ENCODE results near the gene PDE4D. TPM values are rescaled to one million over a fixed set of nuclear protein-coding genes. Genes with fewer than 3 reads are reported as not detected.

PDE4D gene
- total and polyA plus RNA-seq, 2 of the 4 experiments (the other 2 are of a cell fraction): 1.4 to 7.9 TPM

- in situ Hi-C loops (cut with MboI; ENCODE audit: low sequenced_read_pairs) (no loop called here), intact Hi-C loops (cut with micrococcal nuclease) (no loop called here), dilution Hi-C loops (cut with HindIII; ENCODE audit: low sequenced_read_pairs, unreplicated experiment) (no loop called here)
- no peak for DNase-seq
- Histone ChIP-seq H3K23ac (ENCODE audit: low read depth, low read length) (no peak overlapping the region), H2BK120ac (ENCODE audit: low read depth, low read length) (no peak overlapping the region), H3K4me2 (ENCODE audit: low read depth, low read length) (no peak overlapping the region), H3K9me3 (ENCODE audit: control insufficient read depth, insufficient read depth, low read length) (no peaks in the 10 kb centered on the region), H2BK5ac (ENCODE audit: low read depth, low read length, poor library complexity, severe bottlenecking) (no peak overlapping the region), H3K4me1 (ENCODE audit: control insufficient read depth, insufficient read depth, low read length) (no peaks in the 10 kb centered on the region), H2AFZ (replicated peaks; ENCODE audit: low read length, poor library complexity) (no peak overlapping the region), H4K91ac (ENCODE audit: insufficient read depth, low read depth, low read length) (no peak overlapping the region), H2AK5ac (ENCODE audit: low read depth, low read length) (no peak overlapping the region), H3K18ac (ENCODE audit: low read depth, low read length) (no peak overlapping the region), H3K9me1 (ENCODE audit: insufficient read depth, low read length) (no peaks in the 10 kb centered on the region), H3K9ac (ENCODE audit: low read depth, low read length) (no peak overlapping the region), H3K79me1 (ENCODE audit: low read depth in 1 of 2, low read length in 2 of 2) (no peaks in the 10 kb centered on the region), H3K4ac (ENCODE audit: low read depth, low read length) (no peak overlapping the region), H4K20me1 (ENCODE audit: insufficient read depth, low read length) (no peaks in the 10 kb centered on the region), H2BK15ac (ENCODE audit: low read depth, low read length) (no peak overlapping the region), H3K27me3 (ENCODE audit: control insufficient read depth, insufficient read depth, low read length) (no peaks in the 10 kb centered on the region), H2BK20ac (ENCODE audit: low read depth, low read length) (no peak overlapping the region), H4K8ac (ENCODE audit: low read depth in 2 of 2, low read length in 2 of 2) (no peak overlapping the region), H4K5ac (ENCODE audit: low read depth, low read length) (no peak overlapping the region), H3K36me3 (ENCODE audit: control insufficient read depth, insufficient read depth, low read length) (no peaks in the 10 kb centered on the region), H3K56ac (ENCODE audit: extremely low read depth, insufficient read depth, low read length) (no peak overlapping the region), H3K4me3 (ENCODE audit: insufficient read depth, low read depth, low read length) (no peak overlapping the region), H3K27ac (ENCODE audit: insufficient read depth, low read length) (no peak overlapping the region), H3K14ac (replicated peaks; ENCODE audit: low read depth, low read length) (no peak overlapping the region), H2AK9ac (replicated peaks; ENCODE audit: low read depth, low read length, poor library complexity) (no peak overlapping the region)
- no peak for ATAC-seq (ENCODE audit: low read depth)
- no TSS peak for BruUV-seq (replicated peaks)
- TF ChIP-seq POLR2A (IDR thresholded peaks at IDR 0.05; ENCODE audit: low read depth, low read length) (no peak), MAZ (IDR thresholded peaks at IDR 0.05; ENCODE audit: borderline replicate concordance, low read depth, low read length) (no peak), RAD21 (IDR thresholded peaks at IDR 0.05; ENCODE audit: low read length) (no peak), FOS (IDR thresholded peaks at IDR 0.05; ENCODE audit: low read depth, low read length) (no peak), MAFK (IDR thresholded peaks at IDR 0.05; ENCODE audit: low read depth, low read length) (no peak), NFE2L2 (IDR thresholded peaks at IDR 0.05; ENCODE audit: low read depth, low read length) (no peak), RCOR1 (IDR thresholded peaks at IDR 0.05; ENCODE audit: insufficient replicate concordance, low read length) (no peak), CTCF (conservative IDR thresholded peaks at IDR 0.05; ENCODE audit: low read depth, low read length) (no peak), BHLHE40 (IDR thresholded peaks at IDR 0.05; ENCODE audit: low read depth, low read length) (no peak), SMC3 (IDR thresholded peaks at IDR 0.05; ENCODE audit: low read depth, low read length) (no peak)
- CTCF ChIA-PET: no interaction called here
- no CpG with 5 or more reads among the region's 2 CpGs for WGBS, 2 experiments (ENCODE audit: extremely low coverage in 2 of 2, insufficient read length in 1 of 2)
- POLR2A ChIA-PET (ENCODE audit: unreplicated experiment): no interaction called here
Observed at GRCh38 chr5:59401637-59402036, 491.9 kb downstream of the PDE4D start.

Data from IMR-90 (cell line).